ENCODE results near the gene FAM241B. TPM values are rescaled to one million over a fixed set of nuclear protein-coding genes. Genes with fewer than 3 reads are reported as not detected.

Gene FAM241B
- polyA plus RNA-seq, 1 donor (not counting 4 experiments of a cell fraction or from before 2014, with no cell fraction given), result 7.9 TPM

- no peak overlapping the region for H3K4me2 ChIP-seq (ENCODE audit: control insufficient read depth, extremely low read depth, insufficient read depth, low read depth, low read length)
- no peaks in the 10 kb centered on the region for H3K27me3 ChIP-seq (ENCODE audit: control insufficient read depth, extremely low read depth, insufficient read depth, low read length)
- DNase-seq (ENCODE audit: low read depth, low spot score) (no peak), FAIRE-seq (no peak)
- H2AFZ ChIP-seq (ENCODE audit: control insufficient read depth, low read length), result no peak overlapping the region
- no peaks in the 10 kb centered on the region for H3K9me3 ChIP-seq (ENCODE audit: control insufficient read depth, low read depth, low read length)
- dilution Hi-C loops (cut with MboI; ENCODE audit: extremely low pct_ligation_motif_present, low sequenced_read_pairs), result no loop called here
- H3K9ac ChIP-seq (ENCODE audit: control insufficient read depth, extremely low read depth, insufficient read depth, low read length), result no peak overlapping the region
- H3K36me3 ChIP-seq (ENCODE audit: control insufficient read depth in 2 of 2, extremely low read depth in 1 of 2, insufficient read depth in 2 of 2, low read length in 2 of 2), result peaks cover 0 to 3% of the 10 kb centered on the region in 2 experiments
- H3K9me1 ChIP-seq (ENCODE audit: control insufficient read depth, extremely low read depth, insufficient read depth, low read length), result no peaks in the 10 kb centered on the region
- H3K4me3 ChIP-seq (ENCODE audit: control insufficient read depth in 2 of 3, extremely low read depth in 1 of 3, insufficient read depth in 2 of 3, low read depth in 1 of 3, low read length in 3 of 3), result no peak overlapping the region
- no peak for TF ChIP-seq CTCF (optimal IDR thresholded peaks at IDR 0.05 in 1 of 3, IDR thresholded peaks at IDR 0.05 in 1 of 3, conservative IDR thresholded peaks at IDR 0.05 in 1 of 3; ENCODE audit: extremely low read depth in 1 of 3, insufficient read depth in 2 of 3, low read length in 3 of 3)
- no peak for TF ChIP-seq EZH2 (IDR thresholded peaks at IDR 0.05; ENCODE audit: low read length)
- H3K79me2 ChIP-seq (ENCODE audit: control insufficient read depth, insufficient read depth, low read length), result no peaks in the 10 kb centered on the region
- no peaks in the 10 kb centered on the region for H4K20me1 ChIP-seq (ENCODE audit: control insufficient read depth, extremely low read depth, insufficient read depth, low read length)
- H3K27ac ChIP-seq (ENCODE audit: control insufficient read depth, insufficient read depth, low read length), result no peak overlapping the region
- peaks cover 4% of the 10 kb centered on the region for H3K4me1 ChIP-seq (ENCODE audit: control insufficient read depth, extremely low read depth, insufficient read depth, low read length)
Measured at GRCh38 chr10:69628891-69629290, 1.2 kb upstream of the FAM241B start.

GRCh38 chr10:69629519-69629896 lies 539 bp upstream of the FAM241B start:
- FAIRE-seq, result no peak
- Histone ChIP-seq H3K27me3 (ENCODE audit: control insufficient read depth, extremely low read depth, insufficient read depth, low read length) (no peaks in the 10 kb centered on the region), H3K9me1 (ENCODE audit: control insufficient read depth, extremely low read depth, insufficient read depth, low read length) (no peaks in the 10 kb centered on the region), H3K4me3 (ENCODE audit: control insufficient read depth in 2 of 3, extremely low read depth in 1 of 3, insufficient read depth in 2 of 3, low read depth in 1 of 3, low read length in 3 of 3) (peak overlapping the region in 2 of 3 experiments; percentile 9 to 52), H3K27ac (ENCODE audit: control insufficient read depth, insufficient read depth, low read length) (no peak overlapping the region), H4K20me1 (ENCODE audit: control insufficient read depth, extremely low read depth, insufficient read depth, low read length) (no peaks in the 10 kb centered on the region), H3K36me3 (ENCODE audit: control insufficient read depth in 2 of 2, extremely low read depth in 1 of 2, insufficient read depth in 2 of 2, low read length in 2 of 2) (peaks cover 0 to 3% of the 10 kb centered on the region in 2 experiments), H3K4me1 (ENCODE audit: control insufficient read depth, extremely low read depth, insufficient read depth, low read length) (peaks cover 4% of the 10 kb centered on the region), H3K79me2 (ENCODE audit: control insufficient read depth, insufficient read depth, low read length) (no peaks in the 10 kb centered on the region), H3K9me3 (ENCODE audit: control insufficient read depth, low read depth, low read length) (no peaks in the 10 kb centered on the region), H2AFZ (ENCODE audit: control insufficient read depth, low read length) (peak overlapping the region; percentile 52), H3K9ac (ENCODE audit: control insufficient read depth, extremely low read depth, insufficient read depth, low read length) (no peak overlapping the region), H3K4me2 (ENCODE audit: control insufficient read depth, extremely low read depth, insufficient read depth, low read depth, low read length) (peak overlapping the region; percentile 78)
- dilution Hi-C loops (cut with MboI; ENCODE audit: extremely low pct_ligation_motif_present, low sequenced_read_pairs), result no loop called here
- TF ChIP-seq CTCF (optimal IDR thresholded peaks at IDR 0.05 in 1 of 3, IDR thresholded peaks at IDR 0.05 in 1 of 3, conservative IDR thresholded peaks at IDR 0.05 in 1 of 3; ENCODE audit: extremely low read depth in 1 of 3, insufficient read depth in 2 of 3, low read length in 3 of 3) (no peak), EZH2 (IDR thresholded peaks at IDR 0.05; ENCODE audit: low read length) (no peak)
- no peak for DNase-seq (ENCODE audit: low read depth, low spot score)
